ENCODE data around the gene CBLB. TPM values are rescaled to one million over a fixed set of nuclear protein-coding genes. Genes with fewer than 3 reads are reported as not detected.

CBLB gene
- total and polyA plus RNA-seq, 2 experiments from 2014 or later, result 20.5 to 47.7 TPM

DNA sequence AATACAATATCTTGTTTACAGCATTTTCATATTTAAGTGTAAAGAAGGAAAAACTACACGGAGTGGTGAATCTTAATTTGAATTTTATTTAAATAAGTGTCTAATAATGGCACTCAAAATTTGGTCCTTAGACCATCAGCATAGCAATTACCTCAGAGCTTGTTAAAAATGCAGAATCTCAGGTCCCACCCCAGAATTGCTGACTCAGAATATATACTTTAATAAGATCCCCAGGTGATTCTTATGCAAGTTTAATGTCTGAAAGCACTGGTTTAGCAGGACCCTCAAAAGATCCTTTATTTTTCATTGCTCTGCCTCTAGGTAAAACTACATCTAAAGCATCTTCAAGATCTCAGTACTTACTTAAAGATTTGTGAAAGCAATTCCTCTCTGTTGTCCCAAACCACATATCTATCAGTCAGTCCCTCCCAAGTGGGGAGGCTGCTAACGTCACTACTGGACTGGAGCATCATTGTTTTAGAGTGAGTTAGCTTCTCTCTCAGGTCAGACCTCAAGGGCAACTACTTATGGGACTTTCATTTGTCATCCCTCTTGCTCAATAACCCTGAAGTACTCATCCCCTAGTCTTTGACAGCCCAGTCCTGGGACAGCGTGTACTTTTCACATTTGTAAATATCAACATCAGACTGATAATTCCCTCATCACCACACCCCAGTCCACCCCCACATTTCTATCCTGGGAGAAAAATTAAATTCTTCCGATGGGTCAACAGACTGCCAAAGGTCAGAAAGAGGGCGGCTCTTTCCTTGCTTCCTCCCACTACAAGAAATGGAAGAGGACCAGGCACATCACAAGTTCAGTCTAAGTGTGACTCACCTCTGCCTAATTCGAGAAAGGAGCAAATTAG lies 76.7 kb downstream of the CBLB start:
- Histone ChIP-seq H3K36me3 (ENCODE audit: insufficient read depth) (no peaks in the 10 kb centered on the region), H3K79me2 (replicated peaks; ENCODE audit: insufficient read depth) (peaks cover 86% of the 10 kb centered on the region), H3K4me2 (no peak overlapping the region), H3K27ac (ENCODE audit: low read depth) (no peak overlapping the region), H4K20me1 (replicated peaks; ENCODE audit: insufficient read depth) (no peaks in the 10 kb centered on the region), H3K4me3 (no peak overlapping the region), H3K9me2 (ENCODE audit: insufficient read depth) (no peaks in the 10 kb centered on the region), H3F3A (replicated peaks; ENCODE audit: low read depth) (no peaks in the 10 kb centered on the region), H2AFZ (no peak overlapping the region), H3K27me3 (ENCODE audit: insufficient read depth) (no peaks in the 10 kb centered on the region), H3K4me1 (ENCODE audit: insufficient read depth) (peaks cover 29% of the 10 kb centered on the region)
- peaks cover 9% of the 10 kb centered on the region; the same call in 2 of the 3 replicates for H3K36me3 Mint-ChIP-seq (ENCODE audit: low read depth)
- no peak overlapping the region for H3K27ac Mint-ChIP-seq
- H3K9me3 Mint-ChIP-seq, result no peaks in the 10 kb centered on the region; the same call in 2 of the 3 replicates
- H3K27me3 Mint-ChIP-seq (ENCODE audit: insufficient read depth, low read depth, poor library complexity), result no peaks in the 10 kb centered on the region
- no peak for ATAC-seq
- H3K4me3 Mint-ChIP-seq, result no peak overlapping the region
- TF ChIP-seq, protein P1, sequence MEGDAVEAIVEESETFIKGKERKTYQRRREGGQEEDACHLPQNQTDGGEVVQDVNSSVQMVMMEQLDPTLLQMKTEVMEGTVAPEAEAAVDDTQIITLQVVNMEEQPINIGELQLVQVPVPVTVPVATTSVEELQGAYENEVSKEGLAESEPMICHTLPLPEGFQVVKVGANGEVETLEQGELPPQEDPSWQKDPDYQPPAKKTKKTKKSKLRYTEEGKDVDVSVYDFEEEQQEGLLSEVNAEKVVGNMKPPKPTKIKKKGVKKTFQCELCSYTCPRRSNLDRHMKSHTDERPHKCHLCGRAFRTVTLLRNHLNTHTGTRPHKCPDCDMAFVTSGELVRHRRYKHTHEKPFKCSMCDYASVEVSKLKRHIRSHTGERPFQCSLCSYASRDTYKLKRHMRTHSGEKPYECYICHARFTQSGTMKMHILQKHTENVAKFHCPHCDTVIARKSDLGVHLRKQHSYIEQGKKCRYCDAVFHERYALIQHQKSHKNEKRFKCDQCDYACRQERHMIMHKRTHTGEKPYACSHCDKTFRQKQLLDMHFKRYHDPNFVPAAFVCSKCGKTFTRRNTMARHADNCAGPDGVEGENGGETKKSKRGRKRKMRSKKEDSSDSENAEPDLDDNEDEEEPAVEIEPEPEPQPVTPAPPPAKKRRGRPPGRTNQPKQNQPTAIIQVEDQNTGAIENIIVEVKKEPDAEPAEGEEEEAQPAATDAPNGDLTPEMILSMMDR (conservative IDR thresholded peaks at IDR 0.05; ENCODE audit: low read depth in 2 of 2), result no peak
- H3K4me1 Mint-ChIP-seq, result peaks cover 40% of the 10 kb centered on the region
- DNase-seq (ENCODE audit: low spot score), result no peak

DNA sequence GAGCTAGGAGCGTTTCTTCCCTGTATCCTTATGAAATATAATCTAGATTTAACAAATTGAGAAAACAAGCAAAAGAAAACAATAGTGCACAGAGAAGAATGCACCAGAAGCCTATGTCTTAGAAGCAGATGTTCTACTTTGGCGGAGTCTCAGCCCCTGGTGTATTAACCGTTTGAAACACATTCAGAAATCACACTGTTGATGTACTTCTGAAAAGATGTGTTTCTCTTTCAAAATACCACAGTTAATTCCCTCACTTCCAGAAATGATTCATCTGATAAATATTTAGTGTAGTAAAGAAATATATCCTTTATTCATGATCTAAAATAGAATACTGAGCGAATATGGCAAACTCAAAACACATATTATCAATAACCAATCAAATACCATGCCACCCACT lies 77.7 kb downstream of the CBLB start:
- H3F3A ChIP-seq (replicated peaks; ENCODE audit: low read depth), result no peaks in the 10 kb centered on the region
- Mint-ChIP-seq H3K9me3 (no peaks in the 10 kb centered on the region; the same call in 2 of the 3 replicates), H3K36me3 (ENCODE audit: low read depth) (peaks cover 4% of the 10 kb centered on the region; the same call in 2 of the 3 replicates), H3K4me3 (no peak overlapping the region), H3K4me1 (peaks cover 38% of the 10 kb centered on the region), H3K27me3 (ENCODE audit: insufficient read depth, low read depth, poor library complexity) (no peaks in the 10 kb centered on the region), H3K27ac (no peak overlapping the region)
- H3K4me3 ChIP-seq, result no peak overlapping the region
- no peaks in the 10 kb centered on the region for H4K20me1 ChIP-seq (replicated peaks; ENCODE audit: insufficient read depth)
- H3K4me2 ChIP-seq, result no peak overlapping the region
- DNase-seq (ENCODE audit: low spot score), result no peak
- no peaks in the 10 kb centered on the region for H3K27me3 ChIP-seq (ENCODE audit: insufficient read depth)
- no peaks in the 10 kb centered on the region for H3K9me2 ChIP-seq (ENCODE audit: insufficient read depth)
- no peak overlapping the region for H2AFZ ChIP-seq
- H3K4me1 ChIP-seq (ENCODE audit: insufficient read depth), result peaks cover 29% of the 10 kb centered on the region
- no peaks in the 10 kb centered on the region for H3K36me3 ChIP-seq (ENCODE audit: insufficient read depth)
- H3K27ac ChIP-seq (ENCODE audit: low read depth), result no peak overlapping the region
- H3K79me2 ChIP-seq (replicated peaks; ENCODE audit: insufficient read depth), result peaks cover 76% of the 10 kb centered on the region
- no peak for ATAC-seq
- TF ChIP-seq, protein P2, sequence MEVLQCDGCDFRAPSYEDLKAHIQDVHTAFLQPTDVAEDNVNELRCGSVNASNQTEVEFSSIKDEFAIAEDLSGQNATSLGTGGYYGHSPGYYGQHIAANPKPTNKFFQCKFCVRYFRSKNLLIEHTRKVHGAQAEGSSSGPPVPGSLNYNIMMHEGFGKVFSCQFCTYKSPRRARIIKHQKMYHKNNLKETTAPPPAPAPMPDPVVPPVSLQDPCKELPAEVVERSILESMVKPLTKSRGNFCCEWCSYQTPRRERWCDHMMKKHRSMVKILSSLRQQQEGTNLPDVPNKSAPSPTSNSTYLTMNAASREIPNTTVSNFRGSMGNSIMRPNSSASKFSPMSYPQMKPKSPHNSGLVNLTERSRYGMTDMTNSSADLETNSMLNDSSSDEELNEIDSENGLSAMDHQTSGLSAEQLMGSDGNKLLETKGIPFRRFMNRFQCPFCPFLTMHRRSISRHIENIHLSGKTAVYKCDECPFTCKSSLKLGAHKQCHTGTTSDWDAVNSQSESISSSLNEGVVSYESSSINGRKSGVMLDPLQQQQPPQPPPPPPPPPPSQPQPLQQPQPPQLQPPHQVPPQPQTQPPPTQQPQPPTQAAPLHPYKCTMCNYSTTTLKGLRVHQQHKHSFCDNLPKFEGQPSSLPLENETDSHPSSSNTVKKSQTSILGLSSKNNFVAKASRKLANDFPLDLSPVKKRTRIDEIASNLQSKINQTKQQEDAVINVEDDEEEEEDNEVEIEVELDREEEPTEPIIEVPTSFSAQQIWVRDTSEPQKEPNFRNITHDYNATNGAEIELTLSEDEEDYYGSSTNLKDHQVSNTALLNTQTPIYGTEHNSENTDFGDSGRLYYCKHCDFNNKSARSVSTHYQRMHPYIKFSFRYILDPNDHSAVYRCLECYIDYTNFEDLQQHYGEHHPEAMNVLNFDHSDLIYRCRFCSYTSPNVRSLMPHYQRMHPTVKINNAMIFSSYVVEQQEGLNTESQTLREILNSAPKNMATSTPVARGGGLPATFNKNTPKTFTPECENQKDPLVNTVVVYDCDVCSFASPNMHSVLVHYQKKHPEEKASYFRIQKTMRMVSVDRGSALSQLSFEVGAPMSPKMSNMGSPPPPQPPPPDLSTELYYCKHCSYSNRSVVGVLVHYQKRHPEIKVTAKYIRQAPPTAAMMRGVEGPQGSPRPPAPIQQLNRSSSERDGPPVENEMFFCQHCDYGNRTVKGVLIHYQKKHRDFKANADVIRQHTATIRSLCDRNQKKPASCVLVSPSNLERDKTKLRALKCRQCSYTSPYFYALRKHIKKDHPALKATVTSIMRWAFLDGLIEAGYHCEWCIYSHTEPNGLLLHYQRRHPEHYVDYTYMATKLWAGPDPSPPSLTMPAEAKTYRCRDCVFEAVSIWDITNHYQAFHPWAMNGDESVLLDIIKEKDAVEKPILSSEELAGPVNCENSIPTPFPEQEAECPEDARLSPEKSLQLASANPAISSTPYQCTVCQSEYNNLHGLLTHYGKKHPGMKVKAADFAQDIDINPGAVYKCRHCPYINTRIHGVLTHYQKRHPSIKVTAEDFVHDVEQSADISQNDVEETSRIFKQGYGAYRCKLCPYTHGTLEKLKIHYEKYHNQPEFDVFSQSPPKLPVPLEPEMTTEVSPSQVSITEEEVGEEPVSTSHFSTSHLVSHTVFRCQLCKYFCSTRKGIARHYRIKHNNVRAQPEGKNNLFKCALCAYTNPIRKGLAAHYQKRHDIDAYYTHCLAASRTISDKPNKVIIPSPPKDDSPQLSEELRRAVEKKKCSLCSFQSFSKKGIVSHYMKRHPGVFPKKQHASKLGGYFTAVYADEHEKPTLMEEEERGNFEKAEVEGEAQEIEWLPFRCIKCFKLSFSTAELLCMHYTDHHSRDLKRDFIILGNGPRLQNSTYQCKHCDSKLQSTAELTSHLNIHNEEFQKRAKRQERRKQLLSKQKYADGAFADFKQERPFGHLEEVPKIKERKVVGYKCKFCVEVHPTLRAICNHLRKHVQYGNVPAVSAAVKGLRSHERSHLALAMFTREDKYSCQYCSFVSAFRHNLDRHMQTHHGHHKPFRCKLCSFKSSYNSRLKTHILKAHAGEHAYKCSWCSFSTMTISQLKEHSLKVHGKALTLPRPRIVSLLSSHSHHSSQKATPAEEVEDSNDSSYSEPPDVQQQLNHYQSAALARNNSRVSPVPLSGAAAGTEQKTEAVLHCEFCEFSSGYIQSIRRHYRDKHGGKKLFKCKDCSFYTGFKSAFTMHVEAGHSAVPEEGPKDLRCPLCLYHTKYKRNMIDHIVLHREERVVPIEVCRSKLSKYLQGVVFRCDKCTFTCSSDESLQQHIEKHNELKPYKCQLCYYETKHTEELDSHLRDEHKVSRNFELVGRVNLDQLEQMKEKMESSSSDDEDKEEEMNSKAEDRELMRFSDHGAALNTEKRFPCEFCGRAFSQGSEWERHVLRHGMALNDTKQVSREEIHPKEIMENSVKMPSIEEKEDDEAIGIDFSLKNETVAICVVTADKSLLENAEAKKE (CRISPR knock-in tag; IDR thresholded peaks at IDR 0.05), result no peak
- TF ChIP-seq ZNF114 (CRISPR knock-in tag; IDR thresholded peaks at IDR 0.05), result no peak
- no peak for TF ChIP-seq EZH2phosphoT487 (IDR thresholded peaks at IDR 0.05; ENCODE audit: unreplicated experiment)
- TF ChIP-seq, protein P1 (conservative IDR thresholded peaks at IDR 0.05; ENCODE audit: low read depth in 2 of 2), result no peak
- TF ChIP-seq ZNF331 (CRISPR knock-in tag; IDR thresholded peaks at IDR 0.05; ENCODE audit: low read depth), result no peak

Measured in GM23338 (cell line).